Measurements from ENCODE around the gene ZNHIT2.

DNA sequence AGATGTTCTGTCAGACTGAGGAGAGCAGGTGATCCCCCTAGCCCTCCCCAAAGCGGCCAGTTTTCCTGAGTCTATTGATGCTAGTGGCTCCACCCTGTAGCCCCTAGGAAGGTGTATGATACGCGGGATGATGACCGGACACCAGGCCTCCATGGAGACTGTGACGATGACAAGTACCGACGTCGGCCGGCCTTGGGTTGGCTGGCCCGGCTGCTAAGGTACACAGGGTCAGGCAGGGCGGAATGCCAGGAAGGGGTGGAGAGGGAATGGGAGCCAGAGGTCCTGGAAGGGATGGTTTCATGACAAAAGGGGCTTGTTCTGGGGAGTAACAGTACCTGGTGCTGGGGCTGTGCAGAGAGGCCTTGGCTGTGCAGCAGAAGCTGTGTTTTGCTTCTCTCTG, 30.3 kb downstream of the ZNHIT2 start:
- TF ChIP-seq, protein P1, sequence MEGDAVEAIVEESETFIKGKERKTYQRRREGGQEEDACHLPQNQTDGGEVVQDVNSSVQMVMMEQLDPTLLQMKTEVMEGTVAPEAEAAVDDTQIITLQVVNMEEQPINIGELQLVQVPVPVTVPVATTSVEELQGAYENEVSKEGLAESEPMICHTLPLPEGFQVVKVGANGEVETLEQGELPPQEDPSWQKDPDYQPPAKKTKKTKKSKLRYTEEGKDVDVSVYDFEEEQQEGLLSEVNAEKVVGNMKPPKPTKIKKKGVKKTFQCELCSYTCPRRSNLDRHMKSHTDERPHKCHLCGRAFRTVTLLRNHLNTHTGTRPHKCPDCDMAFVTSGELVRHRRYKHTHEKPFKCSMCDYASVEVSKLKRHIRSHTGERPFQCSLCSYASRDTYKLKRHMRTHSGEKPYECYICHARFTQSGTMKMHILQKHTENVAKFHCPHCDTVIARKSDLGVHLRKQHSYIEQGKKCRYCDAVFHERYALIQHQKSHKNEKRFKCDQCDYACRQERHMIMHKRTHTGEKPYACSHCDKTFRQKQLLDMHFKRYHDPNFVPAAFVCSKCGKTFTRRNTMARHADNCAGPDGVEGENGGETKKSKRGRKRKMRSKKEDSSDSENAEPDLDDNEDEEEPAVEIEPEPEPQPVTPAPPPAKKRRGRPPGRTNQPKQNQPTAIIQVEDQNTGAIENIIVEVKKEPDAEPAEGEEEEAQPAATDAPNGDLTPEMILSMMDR (conservative IDR thresholded peaks at IDR 0.05; ENCODE audit: low read depth in 2 of 2): no peak
- TF ChIP-seq ZNF331 (CRISPR knock-in tag; IDR thresholded peaks at IDR 0.05; ENCODE audit: low read depth): no peak
- no peak for TF ChIP-seq EZH2 (IDR thresholded peaks at IDR 0.05; ENCODE audit: low read depth, unreplicated experiment)

Data from GM23338 (cell line).